Activated gamma-delta T cell treated with Interleukin-2 at 50 U/mL for 16 hours (primary cell): ENCODE results near the gene C18orf32.
A peak's percentile ranks its signal among the peaks of the same experiment; 100 is the strongest.
"Not testable (repeated sequence)": the region's sequence is repeated elsewhere in the genome, so short reads cannot be mapped to it uniquely, and the experiment has no call there.

Source experiments
- DNase-seq: peaks from one replicate; pipeline ENCODE4 v3.0.0-alpha.2; 2020

C18orf32 gene

GRCh38 chr18:49500201-49500921, 13.3 kb upstream of the C18orf32 start:
- no peak for DNase-seq

GRCh38 chr18:49499046-49499637, 12.1 kb upstream of the C18orf32 start:
- no peak for DNase-seq

- no peak for DNase-seq
Observed at GRCh38 chr18:49495480-49495879, 8.4 kb upstream of the C18orf32 start.

GRCh38 chr18:49495076-49495475, 8.0 kb upstream of the C18orf32 start:
- DNase-seq: no peak

GRCh38 chr18:49494660-49495059, 7.6 kb upstream of the C18orf32 start:
- no peak for DNase-seq

GRCh38 chr18:49492694-49493033, 5.6 kb upstream of the C18orf32 start:
- DNase-seq: no peak

- DNase-seq: peak; percentile 82
Observed at GRCh38 chr18:49491857-49492693, 5.0 kb upstream of the C18orf32 start, which contains the start of gene RPL17. RPL17 (minus strand) TSS chr18:49492465.

- no peak for DNase-seq
Observed at GRCh38 chr18:49491534-49491856, 4.5 kb upstream of the C18orf32 start.

- no peak for DNase-seq
Observed at GRCh38 chr18:49490246-49490762, 3.3 kb upstream of the C18orf32 start.

- DNase-seq: no peak
Observed at GRCh38 chr18:49487711-49488310, 777 bp upstream of the C18orf32 start.

GRCh38 chr18:49486606-49486952, 455 bp downstream of the C18orf32 start:
- DNase-seq: no peak

- no peak for DNase-seq
Observed at GRCh38 chr18:49486134-49486533, 900 bp downstream of the C18orf32 start.

GRCh38 chr18:49483198-49483597, 3.8 kb downstream of the C18orf32 start:
- no peak for DNase-seq

- DNase-seq: no peak
Observed at GRCh38 chr18:49481907-49482306, 5.1 kb downstream of the C18orf32 start.

GRCh38 chr18:49481317-49481716, 5.7 kb downstream of the C18orf32 start:
- DNase-seq: no peak

GRCh38 chr18:49479381-49480137, 7.5 kb downstream of the C18orf32 start:
- DNase-seq: no peak

GRCh38 chr18:49476664-49477411, 10.2 kb downstream of the C18orf32 start:
- no peak for DNase-seq

GRCh38 chr18:49474935-49475334, 12.1 kb downstream of the C18orf32 start:
- DNase-seq: not testable (repeated sequence)

GRCh38 chr18:49473721-49474120, 13.3 kb downstream of the C18orf32 start:
- DNase-seq: no peak

GRCh38 chr18:49472459-49472858, 14.6 kb downstream of the C18orf32 start:
- no peak for DNase-seq

GRCh38 chr18:49471532-49471931, 15.5 kb downstream of the C18orf32 start:
- DNase-seq: no peak

- no peak for DNase-seq
Observed at GRCh38 chr18:49467599-49467998, 19.4 kb downstream of the C18orf32 start.
